NT2/D1 (cell line): Measurements from ENCODE around the gene NRM.

Experiments used
- SUZ12 ChIP-seq: IDR thresholded peaks from 2 replicates; pipeline ENCODE4 v1.6.1; 2011; ENCODE audit not compliant: insufficient read length, insufficient read depth; ENCODE audit errors: extremely low read depth
- YY1 ChIP-seq: IDR thresholded peaks from 2 replicates; pipeline ENCODE4 v1.6.1; 2011; ENCODE audit not compliant: insufficient read length, insufficient read depth
- ZNF274 ChIP-seq: IDR thresholded peaks from 2 replicates; pipeline ENCODE4 v1.6.1; 2011; ENCODE audit warnings: mild to moderate bottlenecking, low read depth, low read length

DNA sequence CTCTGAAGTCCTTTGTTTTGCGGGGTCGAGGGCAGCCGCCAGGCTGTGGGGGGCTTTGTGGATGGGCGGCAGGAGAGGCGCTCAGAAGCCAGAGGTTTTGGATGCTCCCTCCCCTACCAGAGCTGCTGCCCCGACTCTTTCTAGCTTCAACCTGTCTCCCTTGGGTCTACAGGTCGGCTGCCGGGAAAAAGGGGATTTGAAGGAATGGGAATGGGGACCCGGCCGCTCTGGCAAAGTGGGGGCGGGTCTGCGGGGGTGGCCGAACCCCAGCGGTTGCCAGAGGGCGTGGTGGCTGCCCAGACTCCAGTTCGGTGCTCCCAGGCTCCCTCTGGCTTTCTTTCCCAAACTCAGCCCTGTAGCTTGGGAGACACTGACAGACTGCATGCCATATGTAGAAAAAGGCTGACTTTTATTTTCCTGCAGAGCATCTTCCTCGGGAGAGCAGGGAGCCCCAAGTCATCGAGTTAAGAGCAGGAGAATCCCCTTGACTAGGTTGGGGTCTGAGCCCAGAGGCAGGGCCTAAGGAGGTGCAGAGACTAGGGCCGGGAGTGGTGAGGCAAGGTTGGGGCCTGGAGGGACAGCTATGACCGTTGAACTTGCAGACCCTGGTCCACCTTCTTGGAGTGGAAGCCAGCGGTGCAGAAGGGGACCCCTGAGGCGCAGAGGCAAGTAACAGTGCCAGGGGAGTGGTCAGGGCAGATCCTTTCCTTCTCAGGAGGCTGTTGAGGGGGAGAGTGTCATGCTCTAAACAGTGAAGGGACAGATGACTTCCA, 2.9 kb downstream of the NRM start:
- TF ChIP-seq YY1, result no peak
- no peak for TF ChIP-seq SUZ12
- no peak for TF ChIP-seq ZNF274
